ENCODE results near the gene DUSP5. TPM values are rescaled to one million over a fixed set of nuclear protein-coding genes. Genes with fewer than 3 reads are reported as not detected.

The DUSP5 gene
- total RNA-seq, 2 donors from 2014 or later: 6.9 to 33.1 TPM

DNA sequence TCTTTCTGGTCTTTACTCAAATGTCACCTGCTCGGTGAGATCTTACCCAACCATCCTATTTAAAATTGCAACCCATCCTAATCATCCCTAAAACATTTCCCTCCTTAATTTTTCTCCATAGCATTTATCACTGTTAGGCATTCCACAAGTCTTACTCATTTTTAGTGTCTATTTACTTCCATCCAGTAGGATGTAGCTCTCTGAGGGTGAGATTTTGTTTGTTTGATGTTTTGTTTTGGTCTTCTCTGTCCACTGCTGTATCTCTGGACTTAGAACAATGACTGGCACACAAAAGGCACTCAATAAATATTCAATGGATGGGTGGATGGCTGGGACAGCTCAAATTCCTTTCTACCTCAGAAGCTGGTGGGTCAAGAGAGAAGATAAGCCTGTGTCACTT lies 15.8 kb upstream of the DUSP5 start:
- TF ChIP-seq POLR2AphosphoS5 (IDR thresholded peaks at IDR 0.05) (no peak), POLR2A (IDR thresholded peaks at IDR 0.05) (no peak)
- TF ChIP-seq, protein P1, sequence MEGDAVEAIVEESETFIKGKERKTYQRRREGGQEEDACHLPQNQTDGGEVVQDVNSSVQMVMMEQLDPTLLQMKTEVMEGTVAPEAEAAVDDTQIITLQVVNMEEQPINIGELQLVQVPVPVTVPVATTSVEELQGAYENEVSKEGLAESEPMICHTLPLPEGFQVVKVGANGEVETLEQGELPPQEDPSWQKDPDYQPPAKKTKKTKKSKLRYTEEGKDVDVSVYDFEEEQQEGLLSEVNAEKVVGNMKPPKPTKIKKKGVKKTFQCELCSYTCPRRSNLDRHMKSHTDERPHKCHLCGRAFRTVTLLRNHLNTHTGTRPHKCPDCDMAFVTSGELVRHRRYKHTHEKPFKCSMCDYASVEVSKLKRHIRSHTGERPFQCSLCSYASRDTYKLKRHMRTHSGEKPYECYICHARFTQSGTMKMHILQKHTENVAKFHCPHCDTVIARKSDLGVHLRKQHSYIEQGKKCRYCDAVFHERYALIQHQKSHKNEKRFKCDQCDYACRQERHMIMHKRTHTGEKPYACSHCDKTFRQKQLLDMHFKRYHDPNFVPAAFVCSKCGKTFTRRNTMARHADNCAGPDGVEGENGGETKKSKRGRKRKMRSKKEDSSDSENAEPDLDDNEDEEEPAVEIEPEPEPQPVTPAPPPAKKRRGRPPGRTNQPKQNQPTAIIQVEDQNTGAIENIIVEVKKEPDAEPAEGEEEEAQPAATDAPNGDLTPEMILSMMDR (IDR thresholded peaks at IDR 0.05): no peak
- DNase-seq (ENCODE audit: low spot score): no peak
- H3K27me3 ChIP-seq (replicated peaks; ENCODE audit: insufficient read depth): no peaks in the 10 kb centered on the region
- no peak overlapping the region for H3K4me3 ChIP-seq
- WGBS: 74% methylated on average over 1 of the region's 1 CpG
- H3K4me1 ChIP-seq (replicated peaks): no peaks in the 10 kb centered on the region
- H3K27ac ChIP-seq: no peak overlapping the region
- no peaks in the 10 kb centered on the region for H3K9me3 ChIP-seq
- intact Hi-C loops (cut with DNase I): no loop called here
- H3K36me3 ChIP-seq: no peaks in the 10 kb centered on the region

DNA sequence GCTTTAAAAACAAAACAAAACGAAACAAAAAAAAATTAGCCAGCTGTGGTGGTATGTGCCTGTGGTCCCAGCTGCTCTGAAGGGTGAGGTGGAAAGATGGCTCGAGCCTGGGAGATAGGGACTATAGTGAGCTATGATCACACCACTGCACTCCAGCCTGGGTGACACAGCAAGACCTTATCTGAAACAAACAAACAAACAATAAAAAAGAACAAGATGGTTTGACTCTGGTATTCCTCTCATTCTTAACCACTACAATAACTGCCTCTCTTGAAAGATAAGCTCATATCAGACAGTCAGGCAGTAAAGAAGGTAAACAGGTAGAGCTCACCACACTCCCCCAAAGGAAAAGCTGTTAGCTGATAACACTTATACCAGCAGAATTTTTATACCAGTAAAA lies 14.1 kb upstream of the DUSP5 start:
- H3K4me1 ChIP-seq (replicated peaks): no peaks in the 10 kb centered on the region
- H3K9me3 ChIP-seq: no peaks in the 10 kb centered on the region
- H3K27ac ChIP-seq: no peak overlapping the region
- TF ChIP-seq, protein P1 (IDR thresholded peaks at IDR 0.05): no peak
- TF ChIP-seq POLR2AphosphoS5 (IDR thresholded peaks at IDR 0.05): no peak
- TF ChIP-seq POLR2A (IDR thresholded peaks at IDR 0.05): no peak
- H3K4me3 ChIP-seq: no peak overlapping the region
- no peak for DNase-seq (ENCODE audit: low spot score)
- intact Hi-C loops (cut with DNase I): no loop called here
- 77% methylated on average over 2 of the region's 2 CpGs for whole genome bisulfite sequencing
- H3K27me3 ChIP-seq (replicated peaks; ENCODE audit: insufficient read depth): no peaks in the 10 kb centered on the region
- no peaks in the 10 kb centered on the region for H3K36me3 ChIP-seq

DNA sequence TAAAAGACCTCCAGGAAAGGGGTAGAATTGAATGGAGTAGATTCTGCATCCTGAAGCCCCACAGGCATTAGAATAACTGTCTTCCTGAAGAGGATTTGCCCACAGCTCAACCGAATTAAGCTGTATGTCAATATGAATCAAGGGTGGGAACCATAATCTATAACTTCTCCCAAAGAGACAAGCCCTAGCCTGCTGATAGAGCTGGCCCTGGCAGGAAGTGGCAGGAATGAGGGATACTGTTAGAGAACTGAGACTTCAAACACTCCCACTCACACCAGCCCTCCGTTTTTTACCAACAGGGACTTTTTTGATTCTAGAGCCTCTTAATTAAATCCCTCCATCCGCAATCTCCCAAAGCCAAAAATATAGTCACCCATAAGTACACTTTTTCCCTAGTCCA lies 12.2 kb upstream of the DUSP5 start:
- no peak for DNase-seq (ENCODE audit: low spot score)
- H3K36me3 ChIP-seq: no peaks in the 10 kb centered on the region
- no peak for TF ChIP-seq POLR2A (IDR thresholded peaks at IDR 0.05)
- no peak for TF ChIP-seq POLR2AphosphoS5 (IDR thresholded peaks at IDR 0.05)
- TF ChIP-seq, protein P1 (IDR thresholded peaks at IDR 0.05): no peak
- 33% methylated on average over 3 of the region's 3 CpGs for WGBS
- H3K27me3 ChIP-seq (replicated peaks; ENCODE audit: insufficient read depth): no peaks in the 10 kb centered on the region
- no peak overlapping the region for H3K4me3 ChIP-seq
- intact Hi-C loops (cut with DNase I): no loop called here
- no peak overlapping the region for H3K27ac ChIP-seq
- no peaks in the 10 kb centered on the region for H3K4me1 ChIP-seq (replicated peaks)
- H3K9me3 ChIP-seq: no peaks in the 10 kb centered on the region

DNA sequence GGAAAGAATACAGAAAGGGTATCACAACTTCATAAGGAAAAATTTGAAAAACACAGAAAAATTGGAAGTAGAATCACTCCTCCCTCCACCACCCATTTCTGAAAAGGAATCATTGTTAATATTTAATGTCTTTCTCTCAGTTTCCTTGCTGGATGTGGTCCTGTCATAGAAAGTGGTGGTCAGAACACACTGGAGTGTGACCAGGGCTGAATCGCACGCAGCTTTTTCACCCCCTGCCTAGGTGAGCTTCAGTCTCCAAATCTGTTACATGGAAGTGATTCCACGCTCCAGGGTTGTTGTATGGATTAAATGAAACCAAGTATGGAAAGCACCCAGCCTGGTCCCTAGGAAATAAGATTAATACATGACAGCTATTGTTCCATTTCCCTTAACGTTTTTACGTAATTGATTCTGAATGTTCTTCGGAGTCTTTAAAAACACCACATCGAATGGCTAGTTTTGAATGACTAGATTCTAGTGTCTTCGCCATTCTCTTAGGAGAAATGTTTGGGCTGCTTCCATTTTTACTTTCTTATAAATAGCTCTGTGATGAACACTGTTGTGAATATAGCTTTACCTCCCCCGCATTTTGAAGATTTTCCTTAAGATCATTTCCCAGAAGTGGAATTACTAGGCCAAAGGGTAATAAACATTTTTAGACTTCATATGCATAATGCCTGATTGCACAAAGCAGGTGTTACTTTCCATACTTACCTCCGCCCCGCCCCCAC lies 10.9 kb upstream of the DUSP5 start:
- no peaks in the 10 kb centered on the region for H3K4me1 ChIP-seq (replicated peaks)
- no peak for DNase-seq (ENCODE audit: low spot score)
- intact Hi-C loops (cut with DNase I): no loop called here
- no peaks in the 10 kb centered on the region for H3K9me3 ChIP-seq
- no peaks in the 10 kb centered on the region for H3K27me3 ChIP-seq (replicated peaks; ENCODE audit: insufficient read depth)
- H3K36me3 ChIP-seq: no peaks in the 10 kb centered on the region
- H3K4me3 ChIP-seq: no peak overlapping the region
- WGBS: 78% methylated on average over 11 of the region's 11 CpGs
- TF ChIP-seq POLR2A (IDR thresholded peaks at IDR 0.05): no peak
- no peak overlapping the region for H3K27ac ChIP-seq

DNA sequence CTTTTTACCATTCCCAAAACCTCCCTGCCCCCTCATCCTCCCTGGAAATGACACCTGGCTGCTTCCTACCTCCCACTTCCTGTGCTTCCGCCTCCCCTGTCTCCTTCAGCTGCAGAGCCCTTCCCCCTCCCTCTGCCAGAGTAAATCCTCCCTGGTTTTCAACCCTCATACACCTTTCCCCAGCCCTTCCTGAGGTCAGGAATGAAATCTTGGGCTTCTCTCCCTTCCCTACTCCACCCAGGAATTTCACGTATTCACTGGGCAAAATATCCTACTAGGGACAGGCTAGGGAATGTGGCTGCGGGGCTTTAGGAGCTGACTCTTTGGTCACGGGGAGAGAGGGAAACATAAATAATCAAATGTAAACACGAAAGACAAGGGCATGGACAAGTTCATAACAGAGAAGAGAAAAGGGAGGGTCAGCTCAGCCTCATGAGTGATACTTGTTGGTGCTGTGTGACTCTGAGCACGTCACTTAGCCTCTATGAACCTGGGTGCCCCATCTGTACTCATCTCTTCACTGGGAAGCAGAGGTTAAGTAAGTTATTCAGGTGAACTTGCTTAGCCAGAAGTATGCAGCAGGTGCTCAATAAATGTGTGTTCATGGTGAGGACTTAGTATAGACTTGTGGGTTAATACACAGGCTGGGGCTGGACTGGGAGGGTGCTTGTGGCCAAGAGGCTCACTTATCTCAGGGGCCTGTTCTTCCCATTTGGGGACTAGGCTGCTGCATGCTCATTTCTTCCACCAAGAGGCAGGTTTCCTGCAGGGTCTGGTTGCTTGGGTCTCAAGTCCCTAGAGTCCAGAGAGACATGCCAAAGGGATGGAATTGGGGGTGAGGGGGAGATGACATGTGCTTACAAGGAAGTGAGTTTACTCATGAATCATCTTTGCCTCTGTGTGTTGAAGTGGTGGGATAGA lies 10.0 kb upstream of the DUSP5 start:
- H3K27ac ChIP-seq: no peak overlapping the region
- H3K9me3 ChIP-seq: no peaks in the 10 kb centered on the region
- WGBS: 66% methylated on average over 6 of the region's 6 CpGs
- DNase-seq (ENCODE audit: low spot score): no peak
- no peaks in the 10 kb centered on the region for H3K27me3 ChIP-seq (replicated peaks; ENCODE audit: insufficient read depth)
- no peaks in the 10 kb centered on the region for H3K4me1 ChIP-seq (replicated peaks)
- TF ChIP-seq POLR2A (IDR thresholded peaks at IDR 0.05) (no peak), POLR2AphosphoS5 (IDR thresholded peaks at IDR 0.05) (no peak)
- TF ChIP-seq, protein P1 (IDR thresholded peaks at IDR 0.05): no peak
- no peak overlapping the region for H3K4me3 ChIP-seq
- no peaks in the 10 kb centered on the region for H3K36me3 ChIP-seq
- intact Hi-C loops (cut with DNase I): no loop called here
